ENCODE results near the gene ALS2CL. TPM values are rescaled to one million over a fixed set of nuclear protein-coding genes. Genes with fewer than 3 reads are reported as not detected.

Gene ALS2CL
- total and polyA plus RNA-seq, 2 experiments from 2014 or later: 3.4 to 11.8 TPM

- no peak for DNase-seq (ENCODE audit: low spot score)
Observed at GRCh38 chr3:46715507-46716175, 22.2 kb upstream of the ALS2CL start.

More at GRCh38 chr3:46715507-46716175, 22.2 kb upstream of the ALS2CL start:
- Histone ChIP-seq H3K9me2 (ENCODE audit: insufficient read depth) (no peaks in the 10 kb centered on the region), H3K4me1 (ENCODE audit: insufficient read depth) (no peaks in the 10 kb centered on the region), H3K4me3 (no peak overlapping the region), H3K27me3 (ENCODE audit: insufficient read depth) (no peaks in the 10 kb centered on the region), H3K79me2 (replicated peaks; ENCODE audit: insufficient read depth) (no peaks in the 10 kb centered on the region), H3K4me2 (no peak overlapping the region), H4K20me1 (replicated peaks; ENCODE audit: insufficient read depth) (no peaks in the 10 kb centered on the region), H3F3A (replicated peaks; ENCODE audit: low read depth) (no peaks in the 10 kb centered on the region), H3K36me3 (ENCODE audit: insufficient read depth) (no peaks in the 10 kb centered on the region), H3K27ac (ENCODE audit: low read depth) (no peak overlapping the region), H2AFZ (no peak overlapping the region)
- TF ChIP-seq NANOG (IDR thresholded peaks at IDR 0.05; ENCODE audit: borderline replicate concordance) (no peak), ZNF462 (CRISPR knock-in tag; IDR thresholded peaks at IDR 0.05) (no peak), ETS1 (IDR thresholded peaks at IDR 0.05) (no peak), POLR2AphosphoS5 (IDR thresholded peaks at IDR 0.05; ENCODE audit: low read depth) (no peak), REST (IDR thresholded peaks at IDR 0.05; ENCODE audit: unreplicated experiment) (no peak), ZNF331 (CRISPR knock-in tag; IDR thresholded peaks at IDR 0.05; ENCODE audit: low read depth) (no peak), EZH2 (IDR thresholded peaks at IDR 0.05; ENCODE audit: low read depth, unreplicated experiment) (no peak), STAT1 (IDR thresholded peaks at IDR 0.05; ENCODE audit: unreplicated experiment) (no peak), EZH2phosphoT487 (IDR thresholded peaks at IDR 0.05; ENCODE audit: unreplicated experiment) (no peak), CTCF (conservative IDR thresholded peaks at IDR 0.05; ENCODE audit: low read depth in 2 of 2) (no peak), ZNF114 (CRISPR knock-in tag; IDR thresholded peaks at IDR 0.05) (no peak), JUNB (IDR thresholded peaks at IDR 0.05; ENCODE audit: unreplicated experiment) (no peak), CREB1 (CRISPR knock-in tag; IDR thresholded peaks at IDR 0.05; ENCODE audit: low read depth) (no peak)
- ATAC-seq: no peak
- Mint-ChIP-seq H3K27ac (no peak overlapping the region), H3K9me3 (no peaks in the 10 kb centered on the region), H3K4me3 (no peak overlapping the region), H3K4me1 (peaks cover 3% of the 10 kb centered on the region; the same call in 2 of the 3 replicates), H3K36me3 (ENCODE audit: low read depth) (no peaks in the 10 kb centered on the region), H3K27me3 (ENCODE audit: insufficient read depth, low read depth, poor library complexity) (peaks cover 2% of the 10 kb centered on the region)

All from GM23338 (cell line).